ENCODE results near the gene GH1. TPM values are rescaled to one million over a fixed set of nuclear protein-coding genes. Genes with fewer than 3 reads are reported as not detected.

GH1 gene
- total and polyA plus RNA-seq, 7 donors, result not detected

DNA sequence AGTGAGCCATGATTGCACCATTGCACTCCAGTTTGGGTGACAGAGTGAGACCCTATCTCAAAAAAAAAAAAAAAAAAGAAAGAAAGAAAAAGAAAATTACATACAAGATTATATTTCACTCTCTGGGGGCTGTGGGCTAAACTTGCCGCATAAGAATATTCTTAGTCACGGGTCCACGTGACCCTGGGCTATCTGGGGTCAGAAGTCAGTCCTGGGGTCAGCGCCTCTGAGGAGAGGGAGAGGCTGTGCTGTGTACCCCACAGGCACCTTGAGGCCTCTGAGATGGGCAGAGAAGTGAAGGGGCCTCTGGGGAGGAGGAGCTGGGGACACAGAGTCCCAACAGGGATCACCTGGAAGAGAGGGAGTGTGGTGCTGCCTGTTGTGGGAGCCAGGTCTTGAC is 19.3 kb upstream of the GH1 start:
- H3K4me1 ChIP-seq, result no peaks in the 10 kb centered on the region
- H3K27ac ChIP-seq, result peak overlapping the region; percentile 30
- 50 to 73% (median 58%) methylated on average over 4 of the region's 4 CpGs for WGBS, 3 donors
- no peaks in the 10 kb centered on the region for H3K9me3 ChIP-seq
- no peak overlapping the region for H3K4me3 ChIP-seq
- DNase-seq (peak in 1 of 2 donors; percentile 50), ATAC-seq (peak in 3 of 4 donors; percentile 17 to 32 (median 21))
- peaks cover 0 to 39% of the 10 kb centered on the region in 2 donors for H3K36me3 ChIP-seq (ENCODE audit: insufficient read depth in 1 of 2, low read depth in 1 of 2)
- intact Hi-C loops (cut with DNase I), result no loop called here
- TF ChIP-seq CTCF (IDR thresholded peaks at IDR 0.05), result no peak
- H3K27me3 ChIP-seq (ENCODE audit: insufficient read depth in 3 of 3, low read length in 2 of 3), result no peaks in the 10 kb centered on the region

DNA sequence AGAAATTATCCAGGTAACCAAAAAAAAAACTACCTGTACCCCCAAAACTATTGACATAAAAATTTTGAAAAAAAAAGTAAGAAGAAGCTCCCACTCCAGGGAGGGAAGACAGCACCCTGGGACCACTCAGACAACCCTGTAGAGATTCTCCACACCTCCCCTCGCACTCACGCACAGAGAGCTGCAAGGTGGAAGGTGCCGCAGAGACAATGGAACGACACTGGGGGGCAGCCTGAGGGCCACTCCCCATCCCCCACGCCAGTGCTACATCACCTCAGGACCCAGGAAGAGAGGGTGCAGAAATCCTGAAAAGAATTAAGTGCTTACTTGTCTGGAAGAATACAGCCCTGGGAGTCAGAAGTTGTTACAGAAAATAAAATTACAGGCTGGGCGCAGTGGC is 18.7 kb upstream of the GH1 start:
- H3K27ac ChIP-seq, result no peak overlapping the region
- DNase-seq (peak in 1 of 2 donors; percentile 41), ATAC-seq (peak in 2 of 4 donors; percentile 18 to 32)
- intact Hi-C loops (cut with DNase I), result no loop called here
- peaks cover 0 to 33% of the 10 kb centered on the region in 2 donors for H3K36me3 ChIP-seq (ENCODE audit: insufficient read depth in 1 of 2, low read depth in 1 of 2)
- no peaks in the 10 kb centered on the region for H3K4me1 ChIP-seq
- no peaks in the 10 kb centered on the region for H3K9me3 ChIP-seq
- 76 to 88% (median 82%) methylated on average over 6 of the region's 6 CpGs for WGBS, 3 donors
- TF ChIP-seq CTCF (IDR thresholded peaks at IDR 0.05), result no peak
- H3K4me3 ChIP-seq, result no peak overlapping the region
- no peaks in the 10 kb centered on the region for H3K27me3 ChIP-seq (ENCODE audit: insufficient read depth in 3 of 3, low read length in 2 of 3)

DNA sequence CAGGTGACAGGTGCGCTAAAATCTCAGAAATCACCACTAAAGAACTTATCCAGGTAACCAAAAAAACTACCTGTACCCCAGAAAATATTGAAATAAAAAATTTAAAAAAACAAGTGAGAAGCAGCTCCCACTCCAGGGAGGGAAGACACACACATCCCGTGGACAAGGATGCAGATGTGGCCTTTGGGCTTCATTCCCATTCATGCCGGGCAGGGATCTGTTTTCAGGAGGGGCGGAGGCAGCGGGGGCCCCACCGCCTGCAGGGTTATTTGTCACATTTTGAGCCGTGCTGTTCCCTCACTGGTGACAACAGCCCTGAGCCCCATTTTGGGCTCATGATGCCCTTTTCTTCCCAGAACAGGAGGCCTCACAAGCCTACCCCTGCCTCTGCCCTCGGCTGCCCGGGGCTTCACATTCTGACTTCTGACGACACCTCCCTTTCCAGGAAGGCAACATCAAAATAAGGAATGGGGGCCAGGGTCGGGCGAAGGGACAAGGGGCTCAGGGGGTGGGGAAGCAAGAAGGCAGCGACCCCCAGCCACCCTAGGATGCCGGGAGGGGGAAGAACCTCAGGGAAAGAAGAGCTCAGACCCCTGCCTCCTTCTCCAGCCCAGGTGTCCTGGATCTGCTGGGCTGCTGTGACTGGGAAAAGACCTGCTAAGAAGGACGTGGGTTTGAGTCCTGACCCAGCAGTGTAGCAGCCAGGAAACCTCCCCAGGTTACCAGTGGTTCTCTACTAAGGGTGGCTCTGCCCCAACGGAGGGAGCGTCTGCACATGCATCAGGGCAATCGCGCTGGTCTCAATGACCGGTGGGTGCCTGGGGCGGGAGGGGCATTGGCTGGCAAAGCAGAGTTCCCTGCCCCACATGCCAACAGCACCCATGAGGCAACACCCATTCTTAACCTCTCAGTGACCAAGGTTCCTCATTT is 15.8 kb upstream of the GH1 start:
- no peak for TF ChIP-seq CTCF (IDR thresholded peaks at IDR 0.05)
- intact Hi-C loops (cut with DNase I), result loop anchor here in 1 of 2 donors (5.0 kb wide), 1 partner anchor 63 kb away; the partner anchor contains the start of gene PRR29
- 38 to 49% (median 45%) methylated on average over 21 of the region's 21 CpGs for WGBS, 3 donors
- Histone ChIP-seq H3K9me3 (no peaks in the 10 kb centered on the region), H3K36me3 (ENCODE audit: insufficient read depth in 1 of 2, low read depth in 1 of 2) (peaks cover 0 to 6% of the 10 kb centered on the region in 2 donors), H3K27ac (no peak overlapping the region), H3K4me1 (peaks cover 7% of the 10 kb centered on the region), H3K27me3 (ENCODE audit: insufficient read depth in 3 of 3, low read length in 2 of 3) (no peaks in the 10 kb centered on the region), H3K4me3 (no peak overlapping the region)
- ATAC-seq (peak in 1 of 4 donors; percentile 12), DNase-seq (peak in 1 of 2 donors; percentile 53)

DNA sequence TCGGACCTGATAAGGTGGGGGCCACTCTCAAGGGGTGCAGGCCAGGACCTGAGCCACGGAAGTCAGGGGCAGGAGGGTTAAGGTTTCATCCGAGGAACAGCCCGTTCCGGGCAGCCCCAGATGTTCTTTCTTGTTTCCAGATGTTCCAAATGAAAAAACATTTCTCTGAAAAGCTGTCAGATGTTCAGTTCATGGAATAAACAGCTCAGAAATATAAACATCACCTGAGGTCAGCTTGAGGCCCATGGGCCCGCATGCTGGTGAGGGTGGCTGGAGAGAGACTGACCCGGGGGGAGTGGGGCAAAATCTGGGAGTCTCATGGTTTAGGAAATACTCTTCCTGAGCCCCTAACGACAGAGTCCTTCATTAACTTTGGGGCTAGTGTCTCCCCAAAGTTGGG is 15.0 kb upstream of the GH1 start:
- H3K4me3 ChIP-seq, result no peak overlapping the region
- peaks cover 7% of the 10 kb centered on the region for H3K4me1 ChIP-seq
- ATAC-seq (no peak), DNase-seq (no peak)
- TF ChIP-seq CTCF (IDR thresholded peaks at IDR 0.05), result no peak
- intact Hi-C loops (cut with DNase I), result loop anchor here in 1 of 2 donors (5.0 kb wide), 1 partner anchor 64 kb away; the partner anchor contains the start of gene PRR29
- no peaks in the 10 kb centered on the region for H3K27me3 ChIP-seq (ENCODE audit: insufficient read depth in 3 of 3, low read length in 2 of 3)
- H3K27ac ChIP-seq, result no peak overlapping the region
- H3K36me3 ChIP-seq (ENCODE audit: insufficient read depth in 1 of 2, low read depth in 1 of 2), result no peaks in the 10 kb centered on the region
- H3K9me3 ChIP-seq, result no peaks in the 10 kb centered on the region
- WGBS, 3 donors, result 67 to 76% (median 69%) methylated on average over 8 of the region's 8 CpGs
